ENCODE results near the gene PDGFA. TPM values are rescaled to one million over a fixed set of nuclear protein-coding genes. Genes with fewer than 3 reads are reported as not detected.

Gene PDGFA
- total and polyA plus RNA-seq, 9 donors, result 3.7 to 35.5 (median 8.7) TPM

GRCh38 chr7:523347-524336, 4.0 kb upstream of the PDGFA start:
- TF ChIP-seq CTCF (IDR thresholded peaks at IDR 0.05) (no peak), EP300 (IDR thresholded peaks at IDR 0.05) (no peak), POLR2A (IDR thresholded peaks at IDR 0.05) (no peak)
- no peaks in the 10 kb centered on the region for H3K9me3 ChIP-seq
- H3K27ac ChIP-seq, result no peak overlapping the region
- H3K27me3 ChIP-seq, result peaks cover 7% of the 10 kb centered on the region
- 33 to 54% (median 41%) methylated on average over 28 of the region's 28 CpGs for WGBS, 3 donors
- H3K4me3 ChIP-seq, result no peak overlapping the region
- intact Hi-C loops (cut with DNase I), result loop anchor here in 2 of 4 donors (5.0 to 10.0 kb wide), 2 partner anchors 191 to 351 kb away; partner anchors contain the start of gene GET4 (in 1 of the 2)
- peaks cover 7% of the 10 kb centered on the region for H3K4me1 ChIP-seq (ENCODE audit: insufficient read depth)
- H3K36me3 ChIP-seq, result no peaks in the 10 kb centered on the region
- no peak for DNase-seq

GRCh38 chr7:522951-523314, 3.3 kb upstream of the PDGFA start:
- no peak overlapping the region for H3K27ac ChIP-seq

DNA sequence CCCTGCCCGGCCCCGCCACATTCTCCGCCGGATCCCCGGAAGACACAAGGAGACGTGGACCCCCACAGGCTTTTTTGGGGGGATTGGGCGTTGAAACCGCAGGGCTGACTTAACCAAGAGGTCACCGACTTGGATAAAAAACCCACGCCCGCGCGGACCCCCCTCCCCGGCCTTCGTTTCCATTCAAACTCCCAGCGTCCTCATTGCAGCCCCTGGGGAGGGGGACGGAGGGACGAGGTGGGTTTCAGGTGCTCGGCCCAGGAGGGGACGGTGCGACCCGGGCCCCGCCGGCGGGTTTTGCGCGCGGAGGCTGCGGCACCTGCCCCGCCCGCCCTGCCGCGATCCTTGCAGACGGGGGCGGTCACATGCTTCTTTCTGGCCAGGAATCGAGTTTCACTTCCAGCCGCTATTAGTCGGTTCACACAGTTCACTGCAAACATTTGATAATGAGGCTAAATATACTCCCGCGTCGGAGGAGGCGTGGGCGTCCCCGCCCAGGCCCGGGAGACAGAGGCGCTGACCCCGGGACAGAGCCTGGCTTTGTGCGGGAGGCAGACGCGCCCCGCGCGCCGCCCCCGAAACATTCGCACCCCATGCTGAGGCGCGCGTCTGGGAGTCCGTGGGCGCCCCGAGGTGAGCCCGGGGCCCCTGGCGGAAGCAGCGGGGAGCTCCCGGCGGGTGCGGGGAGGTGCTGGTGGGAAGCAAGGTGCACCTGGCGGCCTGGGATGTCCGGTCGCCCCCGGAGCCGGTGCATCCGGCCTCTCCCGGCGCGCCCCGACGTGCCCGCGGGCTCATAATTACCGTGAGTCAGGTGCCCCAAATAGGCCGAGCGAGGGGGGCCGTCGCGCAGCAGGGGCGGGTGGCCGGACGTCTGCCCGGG, 2.7 kb upstream of the PDGFA start:
- WGBS, 3 donors, result 1% methylated on average over 40 to 91 of the region's 91 CpGs

More at GRCh38 chr7:522951-523314, 3.3 kb upstream of the PDGFA start:
- 9 to 23% (median 18%) methylated on average over 19 to 21 of the region's 21 CpGs for WGBS, 3 donors
- Histone ChIP-seq H3K4me1 (ENCODE audit: insufficient read depth) (peaks cover 11% of the 10 kb centered on the region), H3K27me3 (peaks cover 7% of the 10 kb centered on the region), H3K4me3 (no peak overlapping the region), H3K9me3 (no peaks in the 10 kb centered on the region), H3K36me3 (no peaks in the 10 kb centered on the region)
- TF ChIP-seq POLR2A (IDR thresholded peaks at IDR 0.05) (no peak), EP300 (IDR thresholded peaks at IDR 0.05) (no peak), CTCF (IDR thresholded peaks at IDR 0.05) (no peak)
- DNase-seq, result no peak
- intact Hi-C loops (cut with DNase I), result loop anchor here in 2 of 4 donors (5.0 to 10.0 kb wide), 2 partner anchors 191 to 352 kb away; partner anchors contain the start of gene GET4 (in 1 of the 2)

More for the DNA sequence above, 2.7 kb upstream of the PDGFA start:
- Histone ChIP-seq H3K9me3 (no peaks in the 10 kb centered on the region), H3K4me1 (ENCODE audit: insufficient read depth) (peaks cover 15% of the 10 kb centered on the region), H3K4me3 (peak overlapping the region; percentile 38), H3K27ac (no peak overlapping the region), H3K36me3 (no peaks in the 10 kb centered on the region), H3K27me3 (peaks cover 7% of the 10 kb centered on the region)
- TF ChIP-seq EP300 (IDR thresholded peaks at IDR 0.05) (no peak), CTCF (IDR thresholded peaks at IDR 0.05) (no peak), POLR2A (IDR thresholded peaks at IDR 0.05) (no peak)
- peak in 4 of 5 donors; percentile 48 to 69 (median 60) for DNase-seq
- intact Hi-C loops (cut with DNase I), result loop anchor here in 2 of 4 donors (5.0 to 10.0 kb wide), 2 partner anchors 190 to 352 kb away; partner anchors contain the start of gene GET4 (in 1 of the 2)

Data from ovary (tissue), 9 donors.